Breast epithelium (tissue), 4 donors: ENCODE data around the gene CRAMP1. TPM values are rescaled to one million over a fixed set of nuclear protein-coding genes. Genes with fewer than 3 reads are reported as not detected.

Experiments
- DNase-seq, 2 donors: peaks; one replicate each; pipeline ENCODE4 v3.0.0-alpha.2; 2019; ENCODE audit warnings: low spot score in 2 of 2
- H3K27ac ChIP-seq, 2 donors: fragments of 200-600 bp; sonication (generic) in 1 of 2; one replicate each; pipeline ENCODE4 v1.5.1; 2016 to 2019; ENCODE audit warnings: mild to moderate bottlenecking in 1 of 2
- H3K27me3 ChIP-seq, 2 donors: fragments of 200-600 bp; sonication (generic) in 1 of 2; one replicate each; pipeline versions ENCODE4 v1.5.1 to v1.6.0; 2017 to 2019; ENCODE audit warnings: control low read depth in 1 of 2, mild to moderate bottlenecking in 1 of 2
- H3K36me3 ChIP-seq: fragments of 200-600 bp; one replicate; pipeline ENCODE4 v1.5.1; 2019
- H3K4me1 ChIP-seq, 2 donors: fragments of 200-600 bp; sonication (generic); one replicate each; pipeline ENCODE4 v1.5.1; 2016 to 2019; ENCODE audit warnings: control low read depth in 1 of 2
- H3K4me3 ChIP-seq, 3 donors: fragments of 200-600 bp; sonication (generic); 1 replicate in 2 of 3; 2 replicates in 1 of 3; pipeline ENCODE4 v1.5.1; 2016 to 2019; ENCODE audit warnings: mild to moderate bottlenecking in 3 of 3, moderate library complexity in 2 of 3
- H3K9me3 ChIP-seq, 2 donors: fragments of 200-600 bp; sonication (generic) in 1 of 2; one replicate each; pipeline ENCODE4 v1.5.1; 2016 to 2019; ENCODE audit warnings: control low read depth in 1 of 2
- POLR2A ChIP-seq: fragments of 450-650 bp; IDR thresholded peaks from one replicate; pipeline ENCODE4 v1.6.1; 2016; ENCODE audit warnings: antibody characterized with exemption, mild to moderate bottlenecking, moderate library complexity
- POLR2AphosphoS5 ChIP-seq, 3 donors: sonication (generic); formaldehyde crosslinking; IDR thresholded peaks; one replicate each; pipeline ENCODE4 v1.6.1; 2017; ENCODE audit warnings: antibody characterized with exemption in 3 of 3
- intact Hi-C: fragments of 100-400 bp; cut with DNase I; formaldehyde crosslinking; loops from one replicate; pipeline ENCODE4 v1.15.1; 2023; ENCODE audit warnings: low total_unique reads
- total RNA-seq, 3 donors: library from RNA; depleted of rRNA; stranded (reverse); fragments of >200 nt; gene quantifications; one replicate each; pipeline ENCODE4 v1.1.0, GENCODE V29; 2016
- TF ChIP-seq, protein P1 (sequence below), 3 donors: fragments of 450-650 bp; IDR thresholded peaks; one replicate each; pipeline ENCODE4 v1.5.1; 2016 to 2017; ENCODE audit warnings: antibody characterized with exemption in 3 of 3, mild to moderate bottlenecking in 3 of 3, moderate library complexity in 3 of 3

The CRAMP1 gene
- total RNA-seq, 3 donors from 2014 or later: 9.6 to 13.8 (median 10.8) TPM

DNA sequence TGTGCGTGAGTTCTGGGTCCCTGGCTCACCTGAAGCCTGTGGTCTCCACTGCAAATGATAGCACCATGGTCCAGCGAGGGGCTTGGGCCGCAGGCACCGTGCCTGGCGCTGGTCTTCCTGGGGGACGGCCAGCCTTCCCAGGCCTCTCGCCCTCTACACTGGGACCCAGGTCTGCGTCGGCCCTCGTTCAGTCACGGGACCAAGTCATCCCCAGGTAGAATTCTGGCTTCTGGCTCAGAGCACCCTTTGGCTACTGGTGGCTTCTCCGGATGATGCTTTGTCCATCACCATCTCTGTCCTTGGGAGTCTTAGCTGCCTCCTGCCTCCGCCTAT lies 20.4 kb downstream of the CRAMP1 start:
- Histone ChIP-seq H3K27me3 (no peaks in the 10 kb centered on the region), H3K4me3 (no peak overlapping the region), H3K9me3 (no peaks in the 10 kb centered on the region), H3K27ac (no peak overlapping the region), H3K4me1 (no peaks in the 10 kb centered on the region), H3K36me3 (no peaks in the 10 kb centered on the region)
- TF ChIP-seq, protein P1, sequence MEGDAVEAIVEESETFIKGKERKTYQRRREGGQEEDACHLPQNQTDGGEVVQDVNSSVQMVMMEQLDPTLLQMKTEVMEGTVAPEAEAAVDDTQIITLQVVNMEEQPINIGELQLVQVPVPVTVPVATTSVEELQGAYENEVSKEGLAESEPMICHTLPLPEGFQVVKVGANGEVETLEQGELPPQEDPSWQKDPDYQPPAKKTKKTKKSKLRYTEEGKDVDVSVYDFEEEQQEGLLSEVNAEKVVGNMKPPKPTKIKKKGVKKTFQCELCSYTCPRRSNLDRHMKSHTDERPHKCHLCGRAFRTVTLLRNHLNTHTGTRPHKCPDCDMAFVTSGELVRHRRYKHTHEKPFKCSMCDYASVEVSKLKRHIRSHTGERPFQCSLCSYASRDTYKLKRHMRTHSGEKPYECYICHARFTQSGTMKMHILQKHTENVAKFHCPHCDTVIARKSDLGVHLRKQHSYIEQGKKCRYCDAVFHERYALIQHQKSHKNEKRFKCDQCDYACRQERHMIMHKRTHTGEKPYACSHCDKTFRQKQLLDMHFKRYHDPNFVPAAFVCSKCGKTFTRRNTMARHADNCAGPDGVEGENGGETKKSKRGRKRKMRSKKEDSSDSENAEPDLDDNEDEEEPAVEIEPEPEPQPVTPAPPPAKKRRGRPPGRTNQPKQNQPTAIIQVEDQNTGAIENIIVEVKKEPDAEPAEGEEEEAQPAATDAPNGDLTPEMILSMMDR (IDR thresholded peaks at IDR 0.05): no peak
- TF ChIP-seq POLR2AphosphoS5 (IDR thresholded peaks at IDR 0.05) (no peak), POLR2A (no peak)
- DNase-seq: no peak
- intact Hi-C loops: no loop called here

DNA sequence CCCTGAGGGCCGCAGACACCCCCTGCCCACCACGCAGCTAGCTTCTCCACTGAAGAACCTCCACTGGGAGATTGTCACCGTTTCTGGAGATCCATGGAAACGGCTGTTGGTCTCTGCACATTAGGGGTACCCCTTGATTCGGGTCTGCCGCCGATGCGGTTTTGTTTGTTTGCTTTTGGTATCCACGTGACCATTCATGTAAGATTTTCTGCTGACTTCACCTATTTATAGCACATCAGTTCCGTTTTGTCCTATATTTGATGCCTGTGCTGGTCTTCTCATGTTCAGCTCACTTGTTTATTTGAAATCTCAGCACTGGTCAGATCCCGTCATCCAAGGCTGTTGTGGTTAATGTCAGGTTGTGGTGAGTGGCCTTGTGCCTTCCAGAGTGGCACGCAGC lies 21.1 kb downstream of the CRAMP1 start:
- H3K27me3 ChIP-seq: no peaks in the 10 kb centered on the region
- TF ChIP-seq POLR2A (no peak), POLR2AphosphoS5 (IDR thresholded peaks at IDR 0.05) (no peak)
- TF ChIP-seq, protein P1 (IDR thresholded peaks at IDR 0.05): no peak
- intact Hi-C loops: no loop called here
- no peak for DNase-seq
- no peak overlapping the region for H3K4me3 ChIP-seq
- no peaks in the 10 kb centered on the region for H3K9me3 ChIP-seq
- H3K4me1 ChIP-seq: no peaks in the 10 kb centered on the region
- no peak overlapping the region for H3K27ac ChIP-seq
- peaks cover 4% of the 10 kb centered on the region for H3K36me3 ChIP-seq

DNA sequence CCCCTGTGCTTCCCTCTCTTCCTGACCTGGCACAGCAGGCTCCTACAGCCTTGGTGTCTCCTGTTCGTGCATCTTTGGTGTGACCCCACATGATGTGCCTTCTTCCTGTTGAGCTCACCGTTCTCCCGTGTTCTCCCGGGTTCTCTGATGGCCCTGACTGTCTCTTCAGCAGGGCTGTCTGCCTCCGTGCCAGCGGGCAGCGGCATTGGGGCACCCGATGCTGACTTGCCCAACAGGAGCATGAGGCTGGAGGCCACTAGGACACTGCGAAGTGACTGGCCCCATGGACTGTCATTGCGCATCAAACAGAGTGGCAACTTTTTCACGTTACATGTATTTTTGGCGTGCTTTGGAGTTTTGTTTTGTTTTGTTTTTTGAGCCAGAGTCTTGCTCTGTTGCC lies 22.4 kb downstream of the CRAMP1 start:
- DNase-seq: no peak
- Histone ChIP-seq H3K4me3 (no peak overlapping the region), H3K27ac (no peak overlapping the region), H3K27me3 (no peaks in the 10 kb centered on the region), H3K4me1 (no peaks in the 10 kb centered on the region), H3K9me3 (no peaks in the 10 kb centered on the region), H3K36me3 (peaks cover 7% of the 10 kb centered on the region)
- intact Hi-C loops: no loop called here
- TF ChIP-seq POLR2AphosphoS5 (IDR thresholded peaks at IDR 0.05): no peak
- TF ChIP-seq, protein P1 (IDR thresholded peaks at IDR 0.05): no peak
- no peak for TF ChIP-seq POLR2A

DNA sequence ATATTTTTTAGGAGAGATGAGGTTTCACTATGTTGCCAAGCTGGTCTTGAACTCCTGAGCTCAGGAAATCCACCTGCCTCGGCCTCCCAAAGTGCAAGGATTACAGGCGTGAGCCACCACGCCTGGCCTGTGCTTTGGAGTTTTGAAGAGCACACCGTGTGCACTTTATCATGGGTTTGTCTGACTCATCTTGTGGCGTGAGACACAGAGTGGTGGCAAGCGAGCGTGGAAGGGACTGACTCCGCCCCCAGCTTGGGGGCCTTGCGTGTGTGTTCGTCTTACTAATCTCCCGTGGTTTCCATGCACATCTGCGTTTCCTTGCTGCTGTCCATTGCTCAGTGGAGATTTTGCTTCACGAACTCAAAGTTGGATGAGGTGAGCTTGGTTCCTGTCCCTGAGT lies 22.9 kb downstream of the CRAMP1 start:
- TF ChIP-seq POLR2AphosphoS5 (IDR thresholded peaks at IDR 0.05): no peak
- TF ChIP-seq, protein P1 (IDR thresholded peaks at IDR 0.05): no peak
- no peak for TF ChIP-seq POLR2A
- Histone ChIP-seq H3K9me3 (no peaks in the 10 kb centered on the region), H3K4me3 (no peak overlapping the region), H3K36me3 (peaks cover 7% of the 10 kb centered on the region), H3K27ac (no peak overlapping the region), H3K4me1 (no peaks in the 10 kb centered on the region), H3K27me3 (no peaks in the 10 kb centered on the region)
- DNase-seq: no peak
- intact Hi-C loops: no loop called here

DNA sequence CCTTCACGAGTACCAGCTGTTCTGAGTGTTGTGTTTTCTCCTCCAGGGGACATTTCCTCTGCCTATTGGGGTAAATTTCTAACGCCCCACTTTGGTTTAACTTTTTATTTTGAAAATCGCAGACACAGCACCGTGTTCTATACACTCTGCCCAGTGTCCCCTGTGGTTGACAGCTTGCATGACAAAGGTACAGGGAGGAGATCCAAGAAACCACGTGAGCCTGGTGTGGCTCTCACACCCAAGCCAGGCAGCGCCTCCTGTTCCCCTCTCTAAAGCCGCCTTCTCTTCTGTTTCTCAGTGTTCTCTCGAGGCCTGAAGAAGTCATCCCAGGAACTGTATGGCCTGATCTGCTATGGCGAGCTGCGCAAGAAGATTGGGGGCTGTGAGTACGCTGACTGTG lies 25.4 kb downstream of the CRAMP1 start:
- no peaks in the 10 kb centered on the region for H3K4me1 ChIP-seq
- TF ChIP-seq POLR2A (no peak), POLR2AphosphoS5 (IDR thresholded peaks at IDR 0.05) (no peak)
- TF ChIP-seq, protein P1 (IDR thresholded peaks at IDR 0.05): no peak
- H3K9me3 ChIP-seq: no peaks in the 10 kb centered on the region
- H3K4me3 ChIP-seq: no peak overlapping the region
- intact Hi-C loops: no loop called here
- no peaks in the 10 kb centered on the region for H3K27me3 ChIP-seq
- DNase-seq: no peak
- no peak overlapping the region for H3K27ac ChIP-seq
- H3K36me3 ChIP-seq: peaks cover 7% of the 10 kb centered on the region
